VCaP (cell line): ENCODE results near the gene PPP1R12A.
A peak's percentile ranks its signal among the peaks of the same experiment; 100 is the strongest.

Source experiments
- H3K27ac ChIP-seq: fragments of 450-650 bp; 2 replicates; pipeline ENCODE4 v1.5.1; 2017
- CTCF ChIP-seq: fragments of 450-650 bp; conservative IDR thresholded peaks from 2 replicates; pipeline ENCODE4 v1.5.1; 2017; ENCODE audit warnings: mild to moderate bottlenecking, moderate library complexity

Gene PPP1R12A

DNA sequence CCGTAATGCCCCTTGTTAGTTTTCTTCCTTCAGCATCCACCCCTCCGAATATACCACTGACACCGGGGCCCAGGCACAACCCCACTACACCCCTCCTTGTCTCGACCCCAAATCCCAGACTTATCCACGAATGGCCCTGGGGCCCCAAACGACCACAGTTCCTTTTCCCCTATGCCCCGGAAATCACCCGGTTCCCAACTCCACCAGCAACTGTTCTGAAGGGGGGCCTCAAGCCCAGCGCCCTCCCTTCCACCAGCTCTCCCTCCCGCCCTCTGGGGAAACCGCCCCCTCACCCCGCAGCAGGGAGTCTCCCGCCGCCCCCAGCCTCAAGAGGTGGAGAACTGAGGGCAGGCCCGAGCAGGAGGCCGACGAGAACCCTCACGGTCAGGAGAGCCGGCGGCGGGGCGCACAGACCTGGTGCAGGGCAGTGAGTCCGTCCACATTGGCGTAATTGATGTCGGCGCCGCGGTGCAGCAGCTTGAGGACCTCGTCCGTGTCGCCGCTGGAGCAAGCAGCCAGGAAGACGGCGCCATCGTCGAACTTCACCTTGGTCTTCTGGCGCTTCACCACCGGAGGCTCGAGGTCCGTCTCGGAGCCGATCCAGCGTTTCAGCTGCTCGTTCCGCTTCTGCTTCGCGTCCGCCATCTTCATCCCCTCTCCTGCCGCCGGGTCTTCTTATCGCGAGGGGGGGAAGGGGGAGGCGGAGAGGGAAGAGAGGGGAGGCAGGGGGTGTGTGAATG lies 446 bp downstream of the PPP1R12A start:
- no peak for TF ChIP-seq CTCF

GRCh38 chr12:79933532-79934264 lies 1.2 kb downstream of the PPP1R12A start:
- TF ChIP-seq CTCF = no peak
- H3K27ac ChIP-seq = peak overlapping the region; percentile 96

More for the DNA sequence above, 446 bp downstream of the PPP1R12A start:
- peak overlapping the region; percentile 96 for H3K27ac ChIP-seq

DNA sequence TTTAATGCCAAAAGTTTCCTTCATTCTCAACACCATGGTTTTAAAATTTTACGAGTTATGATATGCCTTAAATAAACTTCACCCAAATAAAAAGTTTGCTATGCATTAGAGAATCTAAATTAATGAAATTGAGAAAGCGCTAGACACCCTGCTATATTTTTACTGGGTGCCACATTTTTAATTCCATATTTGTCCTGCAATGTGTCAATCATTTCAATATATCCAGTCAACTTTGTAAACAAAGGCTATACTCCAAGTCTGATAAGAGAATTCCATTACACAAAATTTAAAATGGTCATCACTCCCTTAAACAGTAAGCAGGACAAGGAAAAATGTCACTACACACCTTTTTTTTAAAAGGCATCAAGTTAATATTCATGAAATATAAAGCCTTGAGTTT lies 1.9 kb downstream of the PPP1R12A start:
- H3K27ac ChIP-seq = peak overlapping the region; percentile 96
- TF ChIP-seq CTCF = no peak

DNA sequence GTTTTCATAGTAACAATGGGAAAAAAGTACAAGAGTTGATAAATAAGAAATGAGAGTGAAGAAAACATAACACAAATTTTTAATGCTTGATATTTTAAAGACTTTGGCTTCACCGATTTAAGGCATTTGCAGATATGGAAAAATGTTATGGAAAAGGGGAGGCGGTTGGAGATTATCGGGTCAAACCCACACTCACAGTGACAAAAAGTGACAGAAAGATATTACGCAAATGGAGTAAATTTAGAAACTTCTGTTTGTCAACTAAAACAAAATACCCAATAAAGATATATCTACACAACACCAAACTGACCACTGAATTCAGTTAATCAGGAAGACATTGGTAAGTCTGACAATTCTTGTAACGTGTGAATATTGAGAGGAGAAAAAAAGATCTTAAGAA lies 2.5 kb downstream of the PPP1R12A start:
- H3K27ac ChIP-seq = peak overlapping the region; percentile 96
- no peak for TF ChIP-seq CTCF

GRCh38 chr12:79929065-79929464 lies 5.8 kb downstream of the PPP1R12A start:
- no peak for TF ChIP-seq CTCF
- no peak overlapping the region for H3K27ac ChIP-seq

DNA sequence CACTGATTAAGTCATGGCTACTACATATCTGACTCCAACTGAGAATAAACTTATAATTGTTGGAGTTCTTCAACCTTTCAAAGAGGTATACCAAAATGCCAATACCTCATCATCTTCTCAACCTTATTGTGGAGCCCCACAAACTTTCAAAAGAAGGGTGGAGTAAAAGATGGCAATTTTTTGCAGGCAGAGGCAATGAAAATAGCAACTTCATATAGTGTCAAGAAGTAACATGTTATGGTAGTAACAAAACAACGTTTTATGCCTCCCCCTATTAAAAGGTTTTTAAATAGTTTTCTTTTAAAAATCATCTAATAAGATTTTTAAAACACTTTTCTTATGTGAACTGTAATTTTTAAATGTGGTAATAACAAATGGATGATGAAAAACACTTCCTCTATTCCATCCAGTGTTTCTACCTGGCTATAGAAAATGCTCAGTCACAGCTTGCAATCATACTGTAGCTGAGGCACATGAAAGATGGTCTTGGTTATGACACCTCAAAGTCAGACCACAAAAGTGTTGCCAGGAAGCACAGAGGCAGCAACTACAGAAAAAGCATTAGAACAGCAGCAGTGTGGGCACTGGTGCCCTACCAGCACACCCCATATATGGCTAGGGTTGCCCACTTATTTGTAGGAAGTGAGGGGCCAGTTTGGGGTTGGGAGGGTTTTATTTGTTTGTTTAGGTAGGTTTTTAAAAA lies 7.0 kb downstream of the PPP1R12A start:
- H3K27ac ChIP-seq = no peak overlapping the region

More for the DNA sequence above, 7.0 kb downstream of the PPP1R12A start:
- TF ChIP-seq CTCF = no peak
